ENCODE data around the gene SMIM38. TPM values are rescaled to one million over a fixed set of nuclear protein-coding genes. Genes with fewer than 3 reads are reported as not detected.

The SMIM38 gene
- total and polyA plus RNA-seq, 4 donors, result 0.03 to 1.7 (median 0.07) TPM

GRCh38 chr11:69167916-69168691 is 12.4 kb downstream of the SMIM38 start:
- Histone ChIP-seq H3K9ac (ENCODE audit: low read depth in 1 of 2, low read length in 2 of 2) (no peak overlapping the region), H3K4me1 (ENCODE audit: control insufficient read depth in 4 of 4, insufficient read depth in 4 of 4, low read length in 3 of 4) (no peaks in the 10 kb centered on the region), H3K27ac (ENCODE audit: low read depth in 1 of 2, low read length in 2 of 2) (no peak overlapping the region), H3K36me3 (ENCODE audit: control insufficient read depth in 4 of 4, insufficient read depth in 3 of 4, low read depth in 1 of 4, low read length in 3 of 4) (no peaks in the 10 kb centered on the region), H3K27me3 (ENCODE audit: control insufficient read depth in 4 of 4, insufficient read depth in 4 of 4, low read length in 3 of 4) (no peaks in the 10 kb centered on the region), H3K4me3 (ENCODE audit: low read depth in 1 of 3, low read length in 3 of 3) (no peak overlapping the region), H3K9me3 (ENCODE audit: control insufficient read depth in 4 of 4, low read length in 3 of 4) (peaks cover 0 to 2% (median 0%) of the 10 kb centered on the region in 4 donors)
- TF ChIP-seq MAX (IDR thresholded peaks at IDR 0.05) (no peak), NR2F2 (IDR thresholded peaks at IDR 0.05) (no peak), FOXA2 (IDR thresholded peaks at IDR 0.05) (no peak), ZBTB33 (IDR thresholded peaks at IDR 0.05) (no peak), RAD21 (IDR thresholded peaks at IDR 0.05) (no peak), FOXA1 (IDR thresholded peaks at IDR 0.05) (no peak), TAF1 (conservative IDR thresholded peaks at IDR 0.05) (no peak), SP1 (IDR thresholded peaks at IDR 0.05) (no peak), GABPA (IDR thresholded peaks at IDR 0.05 in 1 of 2, conservative IDR thresholded peaks at IDR 0.05 in 1 of 2) (no peak), RXRA (IDR thresholded peaks at IDR 0.05) (no peak), JUND (IDR thresholded peaks at IDR 0.05) (no peak)
- DNase-seq (ENCODE audit: low spot score), result no peak
- WGBS, result 76% methylated on average over 9 of the region's 9 CpGs

GRCh38 chr11:69169479-69169878 is 13.7 kb downstream of the SMIM38 start:
- H3K36me3 ChIP-seq (ENCODE audit: control insufficient read depth in 4 of 4, insufficient read depth in 3 of 4, low read depth in 1 of 4, low read length in 3 of 4), result no peaks in the 10 kb centered on the region

More at GRCh38 chr11:69169479-69169878, 13.7 kb downstream of the SMIM38 start:
- Histone ChIP-seq H3K9ac (ENCODE audit: low read depth in 1 of 2, low read length in 2 of 2) (no peak overlapping the region), H3K27me3 (ENCODE audit: control insufficient read depth in 4 of 4, insufficient read depth in 4 of 4, low read length in 3 of 4) (no peaks in the 10 kb centered on the region), H3K27ac (ENCODE audit: low read depth in 1 of 2, low read length in 2 of 2) (no peak overlapping the region), H3K4me3 (ENCODE audit: low read depth in 1 of 3, low read length in 3 of 3) (no peak overlapping the region), H3K4me1 (ENCODE audit: control insufficient read depth in 4 of 4, insufficient read depth in 4 of 4, low read length in 3 of 4) (no peaks in the 10 kb centered on the region), H3K9me3 (ENCODE audit: control insufficient read depth in 4 of 4, low read length in 3 of 4) (no peaks in the 10 kb centered on the region)
- DNase-seq (ENCODE audit: low spot score), result no peak
- 94% methylated on average over 3 of the region's 3 CpGs for WGBS
- TF ChIP-seq FOXA1 (IDR thresholded peaks at IDR 0.05) (no peak), TAF1 (conservative IDR thresholded peaks at IDR 0.05) (no peak), REST (IDR thresholded peaks at IDR 0.05) (no peak), ATF3 (IDR thresholded peaks at IDR 0.05) (no peak), MAX (IDR thresholded peaks at IDR 0.05) (no peak), CTCF (IDR thresholded peaks at IDR 0.05; ENCODE audit: low read depth, low read length, missing input control) (no peak), NR2F2 (IDR thresholded peaks at IDR 0.05) (no peak), HNF4A (conservative IDR thresholded peaks at IDR 0.05) (no peak), RXRA (IDR thresholded peaks at IDR 0.05) (no peak), JUND (IDR thresholded peaks at IDR 0.05) (no peak), ZBTB33 (IDR thresholded peaks at IDR 0.05) (no peak), HNF4G (IDR thresholded peaks at IDR 0.05) (no peak), FOXA2 (IDR thresholded peaks at IDR 0.05) (no peak), RAD21 (IDR thresholded peaks at IDR 0.05) (no peak), SP1 (IDR thresholded peaks at IDR 0.05) (no peak), EGR1 (IDR thresholded peaks at IDR 0.05; ENCODE audit: low read depth in 2 of 2) (no peak)
